DOHH2 (cell line): ENCODE results near the gene ERC2.

Source experiments
- EZH2phosphoT487 ChIP-seq: fragments of 200-600 bp; sonication (generic); IDR thresholded peaks from 2 replicates; pipeline ENCODE4 v1.6.1; 2017; ENCODE audit warnings: borderline replicate concordance, mild to moderate bottlenecking, antibody characterized with exemption, low read length, moderate library complexity, mixed read lengths
- TF ChIP-seq, protein P1 (sequence below): fragments of 200-600 bp; sonication (generic); IDR thresholded peaks from one replicate; pipeline ENCODE4 v1.5.1; 2014; ENCODE audit warnings: antibody characterized with exemption, mild to moderate bottlenecking, low read depth, low read length; ENCODE audit not compliant: poor library complexity, severe bottlenecking

DNA sequence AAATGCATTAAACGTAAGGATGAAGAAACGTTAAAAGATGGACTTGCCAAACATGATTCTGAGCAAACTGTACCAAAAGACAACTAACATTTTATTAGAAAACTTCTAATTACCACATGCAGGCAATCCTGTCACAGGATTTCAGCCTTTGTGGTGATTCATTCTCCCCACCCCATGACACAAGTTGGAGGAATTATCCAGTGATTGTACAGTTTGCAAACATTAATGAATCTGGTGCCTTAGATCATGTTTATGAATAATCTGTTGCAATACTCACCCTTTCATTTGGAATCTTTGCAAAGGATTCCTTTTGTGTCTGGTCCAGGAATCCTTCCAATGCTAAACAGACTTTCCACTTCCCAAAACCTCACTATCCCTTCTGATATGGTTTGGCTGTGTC lies 23.3 kb upstream of the ERC2 start:
- TF ChIP-seq, protein P1, sequence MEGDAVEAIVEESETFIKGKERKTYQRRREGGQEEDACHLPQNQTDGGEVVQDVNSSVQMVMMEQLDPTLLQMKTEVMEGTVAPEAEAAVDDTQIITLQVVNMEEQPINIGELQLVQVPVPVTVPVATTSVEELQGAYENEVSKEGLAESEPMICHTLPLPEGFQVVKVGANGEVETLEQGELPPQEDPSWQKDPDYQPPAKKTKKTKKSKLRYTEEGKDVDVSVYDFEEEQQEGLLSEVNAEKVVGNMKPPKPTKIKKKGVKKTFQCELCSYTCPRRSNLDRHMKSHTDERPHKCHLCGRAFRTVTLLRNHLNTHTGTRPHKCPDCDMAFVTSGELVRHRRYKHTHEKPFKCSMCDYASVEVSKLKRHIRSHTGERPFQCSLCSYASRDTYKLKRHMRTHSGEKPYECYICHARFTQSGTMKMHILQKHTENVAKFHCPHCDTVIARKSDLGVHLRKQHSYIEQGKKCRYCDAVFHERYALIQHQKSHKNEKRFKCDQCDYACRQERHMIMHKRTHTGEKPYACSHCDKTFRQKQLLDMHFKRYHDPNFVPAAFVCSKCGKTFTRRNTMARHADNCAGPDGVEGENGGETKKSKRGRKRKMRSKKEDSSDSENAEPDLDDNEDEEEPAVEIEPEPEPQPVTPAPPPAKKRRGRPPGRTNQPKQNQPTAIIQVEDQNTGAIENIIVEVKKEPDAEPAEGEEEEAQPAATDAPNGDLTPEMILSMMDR, result no peak
- no peak for TF ChIP-seq EZH2phosphoT487
